ENCODE results near the gene LIPG. TPM values are rescaled to one million over a fixed set of nuclear protein-coding genes. Genes with fewer than 3 reads are reported as not detected.

The LIPG gene
- total and polyA plus RNA-seq, 10 donors: 0.11 to 2.7 (median 0.35) TPM; not detected in 3

DNA sequence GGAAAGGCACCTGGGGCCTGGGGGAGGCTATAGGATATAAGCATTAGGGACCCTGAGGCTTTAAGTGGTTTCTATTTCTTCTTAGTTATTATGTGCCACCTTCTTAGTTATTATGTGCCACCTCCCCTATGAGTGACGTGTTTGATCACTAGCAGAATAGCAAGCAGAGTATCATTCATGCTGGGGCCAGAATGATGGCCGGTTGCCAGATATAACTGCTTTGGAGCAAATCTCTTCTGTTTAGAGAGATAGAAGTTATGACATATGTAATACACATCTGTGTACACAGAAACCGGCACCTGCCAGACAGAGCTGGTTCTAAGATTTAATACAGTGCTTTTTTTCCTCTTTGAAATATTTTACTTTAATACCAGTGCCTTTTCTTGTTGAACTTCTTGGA lies 29.4 kb downstream of the LIPG start:
- Histone ChIP-seq H3K4me1 (no peaks in the 10 kb centered on the region), H3K27ac (no peak overlapping the region), H3K36me3 (no peaks in the 10 kb centered on the region), H3K27me3 (replicated peaks in 1 of 7) (peaks cover 0 to 15% (median 0%) of the 10 kb centered on the region in 7 donors), H3K4me3 (no peak overlapping the region), H3K9me3 (no peaks in the 10 kb centered on the region)
- intact Hi-C loops (cut with DNase I; ENCODE audit: low total_unique reads): no loop called here
- DNase-seq: no peak
- TF ChIP-seq POLR2AphosphoS5 (IDR thresholded peaks at IDR 0.05): no peak
- TF ChIP-seq, protein P1, sequence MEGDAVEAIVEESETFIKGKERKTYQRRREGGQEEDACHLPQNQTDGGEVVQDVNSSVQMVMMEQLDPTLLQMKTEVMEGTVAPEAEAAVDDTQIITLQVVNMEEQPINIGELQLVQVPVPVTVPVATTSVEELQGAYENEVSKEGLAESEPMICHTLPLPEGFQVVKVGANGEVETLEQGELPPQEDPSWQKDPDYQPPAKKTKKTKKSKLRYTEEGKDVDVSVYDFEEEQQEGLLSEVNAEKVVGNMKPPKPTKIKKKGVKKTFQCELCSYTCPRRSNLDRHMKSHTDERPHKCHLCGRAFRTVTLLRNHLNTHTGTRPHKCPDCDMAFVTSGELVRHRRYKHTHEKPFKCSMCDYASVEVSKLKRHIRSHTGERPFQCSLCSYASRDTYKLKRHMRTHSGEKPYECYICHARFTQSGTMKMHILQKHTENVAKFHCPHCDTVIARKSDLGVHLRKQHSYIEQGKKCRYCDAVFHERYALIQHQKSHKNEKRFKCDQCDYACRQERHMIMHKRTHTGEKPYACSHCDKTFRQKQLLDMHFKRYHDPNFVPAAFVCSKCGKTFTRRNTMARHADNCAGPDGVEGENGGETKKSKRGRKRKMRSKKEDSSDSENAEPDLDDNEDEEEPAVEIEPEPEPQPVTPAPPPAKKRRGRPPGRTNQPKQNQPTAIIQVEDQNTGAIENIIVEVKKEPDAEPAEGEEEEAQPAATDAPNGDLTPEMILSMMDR (IDR thresholded peaks at IDR 0.05 in 8 of 11, conservative IDR thresholded peaks at IDR 0.05 in 3 of 11): no peak
- no peak for TF ChIP-seq POLR2A (IDR thresholded peaks at IDR 0.05)
- WGBS, 5 donors: 73 to 94% (median 87%) methylated on average over 3 of the region's 3 CpGs

DNA sequence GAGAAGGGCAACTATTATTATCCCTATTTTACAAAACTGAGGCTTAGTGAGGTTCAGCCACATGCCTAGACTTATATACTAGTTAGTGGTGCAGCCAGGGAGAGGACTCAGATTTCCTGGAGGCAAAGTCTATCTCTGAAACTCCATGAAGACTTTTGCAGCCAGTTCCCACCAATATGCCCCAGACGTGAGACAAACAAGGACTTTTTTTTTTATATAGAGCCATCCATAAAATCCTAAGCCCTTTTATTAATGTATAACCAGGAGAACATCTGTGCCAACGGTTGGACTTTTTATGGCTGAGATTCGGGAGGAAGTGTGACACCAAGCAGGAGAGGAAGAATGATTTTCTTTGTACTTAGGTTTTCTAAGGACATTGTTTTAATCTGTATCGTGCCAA lies 29.9 kb downstream of the LIPG start:
- Histone ChIP-seq H3K27ac (no peak overlapping the region), H3K4me3 (no peak overlapping the region), H3K4me1 (no peaks in the 10 kb centered on the region), H3K9me3 (no peaks in the 10 kb centered on the region), H3K27me3 (replicated peaks in 1 of 7) (peaks cover 0 to 15% (median 0%) of the 10 kb centered on the region in 7 donors), H3K36me3 (no peaks in the 10 kb centered on the region)
- TF ChIP-seq, protein P1 (IDR thresholded peaks at IDR 0.05 in 8 of 11, conservative IDR thresholded peaks at IDR 0.05 in 3 of 11): no peak
- TF ChIP-seq POLR2A (IDR thresholded peaks at IDR 0.05) (no peak), POLR2AphosphoS5 (IDR thresholded peaks at IDR 0.05) (no peak)
- DNase-seq: no peak
- intact Hi-C loops (cut with DNase I; ENCODE audit: low total_unique reads): no loop called here
- WGBS, 5 donors: 50 to 62% (median 58%) methylated on average over 4 of the region's 4 CpGs

DNA sequence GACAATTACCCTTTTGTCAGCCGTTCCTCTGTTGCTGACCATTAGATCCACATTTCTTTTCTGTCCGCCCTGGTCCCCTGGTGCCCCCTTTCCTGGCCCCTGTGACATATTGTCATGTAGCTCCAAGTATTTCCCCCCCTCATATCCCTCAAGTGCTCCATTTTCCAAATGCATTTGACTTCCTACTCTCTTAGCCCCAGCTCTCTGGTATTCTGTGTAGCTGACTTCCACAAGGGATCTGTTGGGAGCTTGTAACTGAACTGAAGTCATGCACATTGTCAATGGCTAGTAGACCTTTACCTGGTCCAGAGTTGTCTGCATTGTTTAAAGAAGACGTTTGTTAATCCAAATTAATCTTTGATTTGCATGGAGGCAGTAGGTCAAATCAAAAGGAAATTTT lies 34.8 kb downstream of the LIPG start:
- no peak overlapping the region for H3K4me3 ChIP-seq
- H3K27ac ChIP-seq: no peak overlapping the region
- no peaks in the 10 kb centered on the region for H3K4me1 ChIP-seq
- WGBS, 5 donors: 70 to 90% (median 71%) methylated on average over 3 of the region's 3 CpGs
- TF ChIP-seq, protein P1 (IDR thresholded peaks at IDR 0.05 in 8 of 11, conservative IDR thresholded peaks at IDR 0.05 in 3 of 11): no peak
- no peak for TF ChIP-seq POLR2AphosphoS5 (IDR thresholded peaks at IDR 0.05)
- TF ChIP-seq POLR2A (IDR thresholded peaks at IDR 0.05): no peak
- no peaks in the 10 kb centered on the region for H3K9me3 ChIP-seq
- no peaks in the 10 kb centered on the region for H3K36me3 ChIP-seq
- intact Hi-C loops (cut with DNase I; ENCODE audit: low total_unique reads): no loop called here
- peaks cover 0 to 11% (median 0%) of the 10 kb centered on the region in 7 donors for H3K27me3 ChIP-seq (replicated peaks in 1 of 7)
- no peak for DNase-seq

DNA sequence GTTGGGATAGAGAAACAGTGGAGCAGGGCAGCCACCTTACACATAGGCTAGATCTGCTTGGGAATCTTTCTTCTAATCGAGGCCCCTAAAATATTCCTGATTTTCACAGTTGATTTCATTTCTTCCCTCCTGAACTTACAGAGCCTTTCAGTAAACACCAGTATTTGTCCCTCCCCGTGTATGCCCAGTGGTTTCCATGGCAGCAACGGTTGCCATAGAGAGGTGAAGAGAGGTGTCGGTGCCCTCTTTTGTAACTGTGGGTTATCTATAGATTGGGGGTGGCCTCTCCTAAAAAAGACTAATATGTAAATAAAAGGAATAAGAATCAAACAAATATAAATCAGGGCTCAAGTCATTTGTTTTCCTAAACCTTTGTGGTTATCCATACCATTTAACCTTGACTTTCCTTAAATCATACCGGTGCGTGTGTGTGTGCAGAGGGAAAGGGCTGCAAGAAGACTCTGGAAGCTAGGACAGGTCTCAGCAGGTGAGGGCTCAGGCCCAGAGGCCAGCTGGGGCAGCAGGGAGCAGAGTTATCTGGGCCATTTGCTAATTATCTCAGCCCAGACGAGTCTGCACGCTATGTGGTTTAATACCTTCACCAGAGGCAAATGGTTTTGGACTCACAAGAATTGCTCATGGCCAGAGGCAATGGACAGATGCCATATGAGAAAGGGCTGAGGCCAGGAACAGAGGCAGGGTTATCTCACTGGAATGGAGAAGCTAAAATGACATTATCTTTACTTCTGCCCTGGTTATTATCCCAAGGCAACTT lies 35.5 kb downstream of the LIPG start:
- no peak for DNase-seq
- H3K36me3 ChIP-seq: no peaks in the 10 kb centered on the region
- no peaks in the 10 kb centered on the region for H3K9me3 ChIP-seq
- no peak overlapping the region for H3K4me3 ChIP-seq
- peaks cover 0 to 17% (median 0%) of the 10 kb centered on the region in 7 donors for H3K27me3 ChIP-seq (replicated peaks in 1 of 7)
- 74 to 84% (median 77%) methylated on average over 8 of the region's 8 CpGs for WGBS, 5 donors
- TF ChIP-seq, protein P1 (IDR thresholded peaks at IDR 0.05 in 8 of 11, conservative IDR thresholded peaks at IDR 0.05 in 3 of 11): no peak
- TF ChIP-seq POLR2AphosphoS5 (IDR thresholded peaks at IDR 0.05) (no peak), POLR2A (IDR thresholded peaks at IDR 0.05) (no peak)
- intact Hi-C loops (cut with DNase I; ENCODE audit: low total_unique reads): no loop called here
- no peak overlapping the region for H3K27ac ChIP-seq
- no peaks in the 10 kb centered on the region for H3K4me1 ChIP-seq
